DMS53 treated with DMSO at 0.1 percent for 48 hours (cell line): ENCODE data around the gene SPINK13.

Source experiments
- DNase-seq: peaks from one replicate; lab custom pipeline; 2025; ENCODE audit not compliant: unreplicated experiment; lab: John Stamatoyannopoulos, UW

SPINK13 gene

GRCh38 chr5:148311484-148311883 is 42.9 kb downstream of the SPINK13 start:
- no peak for DNase-seq

DNA sequence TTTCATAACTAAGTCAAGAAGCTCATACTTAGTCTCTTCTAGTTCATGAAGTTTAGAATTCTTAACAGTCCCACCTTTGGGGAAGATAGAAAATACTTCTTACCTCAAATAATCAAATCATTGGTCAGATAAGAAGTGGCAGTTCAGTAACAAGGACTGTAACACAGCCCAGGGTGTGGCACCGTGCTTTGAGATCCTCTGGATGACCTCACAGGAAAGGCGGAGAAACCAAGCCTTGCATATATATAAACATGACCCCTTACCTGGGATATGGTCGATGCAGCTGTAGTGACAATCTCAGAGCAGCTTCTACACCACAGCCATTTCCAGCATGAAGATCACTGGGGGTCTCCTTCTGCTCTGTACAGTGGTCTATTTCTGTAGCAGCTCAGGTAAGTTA is 43.6 kb downstream of the SPINK13 start, which contains the start of gene SPINK7:
Gene SPINK7 (plus strand): TSS at position 271 of the 400 bp plus-strand sequence. CDS start 61 bp downstream, at position 332.
- DNase-seq, result no peak

- DNase-seq, result no peak
Observed at GRCh38 chr5:148314187-148314586, 45.6 kb downstream of the SPINK13 start.

- no peak for DNase-seq
Observed at GRCh38 chr5:148314731-148315130, 46.1 kb downstream of the SPINK13 start.

GRCh38 chr5:148320011-148320963 is 51.7 kb downstream of the SPINK13 start:
- peak; percentile 39 for DNase-seq

DNA sequence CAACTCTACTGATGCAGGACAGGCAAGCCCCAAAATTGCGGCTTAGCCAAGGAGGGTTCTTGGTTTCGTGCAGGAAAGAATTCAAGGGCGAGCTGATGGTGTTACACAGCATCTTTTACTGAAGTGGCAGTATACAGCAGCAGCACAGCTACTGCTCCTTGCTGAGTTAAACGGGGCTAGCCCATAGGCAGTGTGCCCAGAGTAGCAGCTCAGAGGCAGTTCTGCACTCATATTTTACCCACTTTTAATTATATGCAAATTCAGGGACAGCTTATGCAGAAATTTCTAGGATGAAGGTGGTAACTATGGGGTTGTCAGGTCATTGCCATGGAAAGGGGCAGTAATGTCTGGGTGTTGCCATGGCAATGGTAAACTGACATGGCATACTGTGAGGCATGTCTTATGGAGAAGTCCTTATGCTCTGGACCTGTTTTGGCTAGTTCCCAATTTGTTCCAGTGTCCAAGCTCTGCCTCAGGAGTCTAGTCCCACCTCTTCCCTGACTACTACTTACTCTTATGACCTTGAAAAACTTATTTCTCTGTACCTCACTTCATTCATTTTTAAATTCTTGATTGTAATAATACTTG is 64.8 kb downstream of the SPINK13 start:
- no peak for DNase-seq

GRCh38 chr5:148335259-148335658 is 66.7 kb downstream of the SPINK13 start, which contains the start of gene SPINK9:
TSS of gene SPINK9 (plus strand) at chr5:148335559. CDS start at chr5:148335614, 55 bp downstream.
- DNase-seq, result no peak
